ENCODE measurements around the gene TRIP13. TPM values are rescaled to one million over a fixed set of nuclear protein-coding genes. Genes with fewer than 3 reads are reported as not detected.

Gene TRIP13
- total and polyA plus RNA-seq, 12 donors, result 0.30 to 5.0 (median 0.78) TPM

GRCh38 chr5:861442-862366 lies 31.0 kb upstream of the TRIP13 start:
- no peaks in the 10 kb centered on the region for H3K9me3 ChIP-seq (replicated peaks in 1 of 3)
- H3K4me1 ChIP-seq (replicated peaks in 1 of 2), result no peaks in the 10 kb centered on the region
- DNase-seq, result no peak
- no peaks in the 10 kb centered on the region for H3K27me3 ChIP-seq
- WGBS, 4 donors, result 67 to 93% (median 86%) methylated on average over 3 to 22 of the region's 22 CpGs
- no peak overlapping the region for H3K4me3 ChIP-seq
- peaks cover 0 to 31% of the 10 kb centered on the region in 2 donors for H3K36me3 ChIP-seq (replicated peaks in 1 of 2)
- intact Hi-C loops (cut with DNase I), result no loop called here
- no peak overlapping the region for H3K27ac ChIP-seq
- TF ChIP-seq POLR2A (IDR thresholded peaks at IDR 0.05) (no peak), CTCF (IDR thresholded peaks at IDR 0.05) (no peak)

GRCh38 chr5:862367-863243 lies 30.1 kb upstream of the TRIP13 start:
- WGBS, 4 donors, result 87 to 91% (median 90%) methylated on average over 9 to 25 of the region's 25 CpGs
- no peaks in the 10 kb centered on the region for H3K27me3 ChIP-seq
- no peak for DNase-seq
- H3K4me3 ChIP-seq, result no peak overlapping the region
- no peak for TF ChIP-seq CTCF (IDR thresholded peaks at IDR 0.05)
- TF ChIP-seq POLR2A (IDR thresholded peaks at IDR 0.05), result no peak
- no peak overlapping the region for H3K27ac ChIP-seq
- intact Hi-C loops (cut with DNase I), result no loop called here
- no peaks in the 10 kb centered on the region for H3K9me3 ChIP-seq (replicated peaks in 1 of 3)
- peaks cover 0 to 37% of the 10 kb centered on the region in 2 donors for H3K36me3 ChIP-seq (replicated peaks in 1 of 2)
- H3K4me1 ChIP-seq (replicated peaks in 1 of 2), result no peaks in the 10 kb centered on the region

GRCh38 chr5:863244-863805 lies 29.4 kb upstream of the TRIP13 start:
- Histone ChIP-seq H3K27ac (no peak overlapping the region), H3K4me1 (replicated peaks in 1 of 2) (no peaks in the 10 kb centered on the region), H3K36me3 (replicated peaks in 1 of 2) (peaks cover 0 to 45% of the 10 kb centered on the region in 2 donors), H3K27me3 (no peaks in the 10 kb centered on the region), H3K9me3 (replicated peaks in 1 of 3) (no peaks in the 10 kb centered on the region), H3K4me3 (no peak overlapping the region)
- TF ChIP-seq POLR2A (IDR thresholded peaks at IDR 0.05) (no peak), CTCF (IDR thresholded peaks at IDR 0.05) (no peak)
- 87 to 91% (median 90%) methylated on average over 9 to 16 of the region's 16 CpGs for WGBS, 4 donors
- no peak for DNase-seq
- intact Hi-C loops (cut with DNase I), result no loop called here
